ENCODE results near the gene CBARP. TPM values are rescaled to one million over a fixed set of nuclear protein-coding genes. Genes with fewer than 3 reads are reported as not detected.

The CBARP gene
- total and polyA plus RNA-seq, 2 donors from 2014 or later: 1.0 to 1.1 TPM

DNA sequence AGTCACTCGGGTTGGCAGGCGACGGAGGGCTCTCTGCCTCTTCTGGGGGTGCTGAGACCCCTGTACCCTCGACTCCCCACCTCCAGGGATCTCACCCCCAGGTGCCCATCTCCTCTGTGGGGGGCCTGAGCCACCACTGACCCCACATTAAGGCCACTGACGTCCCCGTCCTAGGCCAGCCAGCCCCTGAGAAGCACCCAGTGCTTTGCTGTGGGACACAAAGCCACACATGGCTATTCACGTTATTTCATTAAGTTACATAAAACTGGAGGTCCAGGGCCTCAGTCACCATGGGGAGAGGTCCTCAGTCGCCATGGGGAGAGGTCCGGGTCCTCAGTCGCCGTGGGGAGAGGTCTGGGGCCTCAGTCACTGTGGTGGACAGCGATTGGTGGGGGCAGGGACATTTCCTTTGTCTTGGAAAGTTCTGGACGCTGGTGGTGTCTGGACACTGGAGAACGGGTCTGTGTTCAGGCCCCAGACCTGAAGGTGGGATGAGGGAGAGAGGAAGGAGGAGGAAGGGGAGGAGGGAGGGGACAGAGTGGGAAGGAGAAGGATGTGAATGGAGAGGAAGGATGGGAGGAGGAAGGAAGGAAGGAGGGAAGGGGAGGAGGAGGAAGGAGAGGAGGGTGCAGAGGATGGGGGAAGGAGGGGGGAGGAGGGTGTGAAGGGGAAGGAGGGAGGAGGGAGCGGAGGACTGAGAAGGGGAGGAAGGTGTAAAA, 43.9 kb upstream of the CBARP start:
- Histone ChIP-seq H3K27ac (ENCODE audit: low read depth in 2 of 2, low read length in 2 of 2) (no peak overlapping the region), H3K4me1 (ENCODE audit: control insufficient read depth in 2 of 3, insufficient read depth in 2 of 3, low read depth in 1 of 3, low read length in 3 of 3) (peaks cover 0 to 2% (median 0%) of the 10 kb centered on the region in 3 donors), H3K27me3 (ENCODE audit: control insufficient read depth, insufficient read depth, low read length) (no peaks in the 10 kb centered on the region), H3K4me3 (ENCODE audit: low read length in 3 of 3) (no peak overlapping the region), H3K36me3 (ENCODE audit: control insufficient read depth in 2 of 3, insufficient read depth in 3 of 3, low read length in 3 of 3) (peaks cover 0 to 8% (median 0%) of the 10 kb centered on the region in 3 donors), H3K9ac (ENCODE audit: low read length in 3 of 3) (no peak overlapping the region), H3K9me3 (ENCODE audit: control insufficient read depth in 2 of 3, insufficient read depth in 1 of 3, low read length in 3 of 3) (no peaks in the 10 kb centered on the region)
- TF ChIP-seq, protein P1, sequence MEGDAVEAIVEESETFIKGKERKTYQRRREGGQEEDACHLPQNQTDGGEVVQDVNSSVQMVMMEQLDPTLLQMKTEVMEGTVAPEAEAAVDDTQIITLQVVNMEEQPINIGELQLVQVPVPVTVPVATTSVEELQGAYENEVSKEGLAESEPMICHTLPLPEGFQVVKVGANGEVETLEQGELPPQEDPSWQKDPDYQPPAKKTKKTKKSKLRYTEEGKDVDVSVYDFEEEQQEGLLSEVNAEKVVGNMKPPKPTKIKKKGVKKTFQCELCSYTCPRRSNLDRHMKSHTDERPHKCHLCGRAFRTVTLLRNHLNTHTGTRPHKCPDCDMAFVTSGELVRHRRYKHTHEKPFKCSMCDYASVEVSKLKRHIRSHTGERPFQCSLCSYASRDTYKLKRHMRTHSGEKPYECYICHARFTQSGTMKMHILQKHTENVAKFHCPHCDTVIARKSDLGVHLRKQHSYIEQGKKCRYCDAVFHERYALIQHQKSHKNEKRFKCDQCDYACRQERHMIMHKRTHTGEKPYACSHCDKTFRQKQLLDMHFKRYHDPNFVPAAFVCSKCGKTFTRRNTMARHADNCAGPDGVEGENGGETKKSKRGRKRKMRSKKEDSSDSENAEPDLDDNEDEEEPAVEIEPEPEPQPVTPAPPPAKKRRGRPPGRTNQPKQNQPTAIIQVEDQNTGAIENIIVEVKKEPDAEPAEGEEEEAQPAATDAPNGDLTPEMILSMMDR (IDR thresholded peaks at IDR 0.05; ENCODE audit: borderline replicate concordance, extremely low read depth, insufficient read depth): no peak
- DNase-seq (peak in 1 of 5 donors; percentile 55), FAIRE-seq (no peak)
- intact Hi-C loops (cut with DNase I): no loop called here

DNA sequence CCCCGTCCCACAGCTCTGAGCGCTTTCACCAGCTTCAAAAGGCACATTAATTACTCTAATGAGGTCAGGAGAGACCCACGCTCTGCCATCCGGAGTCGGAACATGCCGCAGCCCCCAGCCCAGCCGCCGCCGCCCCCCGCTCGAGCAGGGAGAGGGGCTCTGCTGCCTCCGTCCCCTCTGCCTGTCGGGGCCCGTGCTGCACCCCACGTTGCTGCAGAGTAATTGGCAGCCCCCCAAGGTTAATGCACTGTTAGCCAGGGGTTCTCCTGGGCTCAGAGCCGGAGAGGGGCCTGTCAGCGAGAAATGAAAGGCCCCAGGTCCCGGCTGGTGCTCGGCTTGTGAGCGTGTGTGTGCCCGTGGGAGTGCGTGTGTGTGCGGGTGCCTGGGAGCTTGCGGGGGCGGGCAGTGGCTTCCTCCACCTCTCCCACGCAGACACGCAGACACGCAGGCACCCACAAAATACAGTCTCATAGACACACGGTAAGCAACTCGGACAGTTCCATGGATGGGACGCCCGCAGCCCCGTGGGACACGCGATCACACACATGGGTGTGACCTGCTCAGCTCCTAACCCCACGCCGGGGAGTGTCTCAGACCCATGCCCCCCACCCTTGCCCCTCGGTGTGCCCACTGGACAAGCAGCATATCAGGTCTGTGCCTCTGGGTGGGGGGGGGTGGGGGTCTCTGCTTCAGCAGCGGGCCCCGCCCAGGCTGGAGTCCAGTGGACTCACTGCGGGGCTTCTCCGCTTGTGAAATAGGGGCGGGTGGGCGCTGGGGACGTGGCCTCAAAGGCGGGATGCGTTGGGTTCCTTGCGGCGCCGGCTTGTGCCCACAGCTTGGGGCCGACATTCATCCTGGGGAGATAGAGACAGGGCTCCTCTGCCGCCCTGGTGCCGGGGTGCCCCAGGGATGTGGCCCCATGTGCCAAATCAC, 43.1 kb upstream of the CBARP start:
- H3K36me3 ChIP-seq (ENCODE audit: control insufficient read depth in 2 of 3, insufficient read depth in 3 of 3, low read length in 3 of 3): peaks cover 0 to 8% (median 0%) of the 10 kb centered on the region in 3 donors
- no peak overlapping the region for H3K27ac ChIP-seq (ENCODE audit: low read depth in 2 of 2, low read length in 2 of 2)
- intact Hi-C loops (cut with DNase I): no loop called here
- FAIRE-seq (no peak), DNase-seq (peak in 2 of 5 donors; percentile 65 to 74)
- no peaks in the 10 kb centered on the region for H3K9me3 ChIP-seq (ENCODE audit: control insufficient read depth in 2 of 3, insufficient read depth in 1 of 3, low read length in 3 of 3)
- peaks cover 0 to 9% (median 0%) of the 10 kb centered on the region in 3 donors for H3K4me1 ChIP-seq (ENCODE audit: control insufficient read depth in 2 of 3, insufficient read depth in 2 of 3, low read depth in 1 of 3, low read length in 3 of 3)
- H3K4me3 ChIP-seq (ENCODE audit: low read length in 3 of 3): no peak overlapping the region
- H3K9ac ChIP-seq (ENCODE audit: low read length in 3 of 3): no peak overlapping the region
- TF ChIP-seq, protein P1 (IDR thresholded peaks at IDR 0.05; ENCODE audit: borderline replicate concordance, extremely low read depth, insufficient read depth): no peak
- no peaks in the 10 kb centered on the region for H3K27me3 ChIP-seq (ENCODE audit: control insufficient read depth, insufficient read depth, low read length)

DNA sequence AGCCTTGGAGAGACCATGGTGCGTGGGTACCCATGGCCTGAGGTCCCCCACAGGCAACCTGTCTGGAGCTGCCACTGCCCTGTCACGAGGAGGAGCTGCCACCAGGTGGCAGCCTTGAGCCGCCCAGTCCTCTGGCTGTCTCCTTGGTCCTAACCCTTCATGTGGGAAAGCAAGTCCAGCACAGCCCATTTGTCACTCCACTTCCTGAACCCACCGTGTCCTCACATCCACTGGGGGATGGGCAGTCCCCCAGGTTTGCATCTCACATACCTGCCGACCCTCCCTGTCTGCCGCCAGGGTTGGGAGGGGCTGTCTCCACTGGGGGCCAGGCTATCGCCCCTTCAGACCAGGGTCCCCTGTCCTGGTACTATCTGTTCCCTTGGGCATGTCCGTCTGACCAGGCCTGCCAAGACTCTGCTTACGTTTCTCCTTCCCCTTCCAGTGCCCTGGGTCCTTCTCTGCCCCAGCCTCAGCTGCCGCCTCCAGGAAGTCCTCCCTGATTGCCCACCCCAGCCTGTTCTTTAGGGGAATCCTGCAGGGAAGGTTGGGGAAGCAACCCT, 42.1 kb upstream of the CBARP start:
- no peak overlapping the region for H3K9ac ChIP-seq (ENCODE audit: low read length in 3 of 3)
- H3K9me3 ChIP-seq (ENCODE audit: control insufficient read depth in 2 of 3, insufficient read depth in 1 of 3, low read length in 3 of 3): no peaks in the 10 kb centered on the region
- intact Hi-C loops (cut with DNase I): no loop called here
- H3K4me1 ChIP-seq (ENCODE audit: control insufficient read depth in 2 of 3, insufficient read depth in 2 of 3, low read depth in 1 of 3, low read length in 3 of 3): peaks cover 0 to 12% (median 0%) of the 10 kb centered on the region in 3 donors
- FAIRE-seq: no peak
- no peak overlapping the region for H3K4me3 ChIP-seq (ENCODE audit: low read length in 3 of 3)
- peak; percentile 90 to 94 (median 91) for DNase-seq
- TF ChIP-seq, protein P1 (IDR thresholded peaks at IDR 0.05; ENCODE audit: borderline replicate concordance, extremely low read depth, insufficient read depth): peak; percentile 97
- H3K36me3 ChIP-seq (ENCODE audit: control insufficient read depth in 2 of 3, insufficient read depth in 3 of 3, low read length in 3 of 3): peaks cover 0 to 8% (median 0%) of the 10 kb centered on the region in 3 donors
- H3K27me3 ChIP-seq (ENCODE audit: control insufficient read depth, insufficient read depth, low read length): no peaks in the 10 kb centered on the region
- H3K27ac ChIP-seq (ENCODE audit: low read depth in 2 of 2, low read length in 2 of 2): no peak overlapping the region

Measured in kidney (tissue), 14 donors.